Measurements from ENCODE around the gene MED13L. TPM values are rescaled to one million over a fixed set of nuclear protein-coding genes. Genes with fewer than 3 reads are reported as not detected.

MED13L gene
- total and polyA plus RNA-seq, 4 donors, result 7.9 to 94.0 (median 37.7) TPM

GRCh38 chr12:115932066-115932465 lies 345.4 kb downstream of the MED13L start:
- Histone ChIP-seq H3K4me3 (ENCODE audit: low read depth in 1 of 3, low read length in 3 of 3) (no peak overlapping the region), H3K4me1 (ENCODE audit: control insufficient read depth in 4 of 4, insufficient read depth in 4 of 4, low read length in 3 of 4) (no peaks in the 10 kb centered on the region), H3K36me3 (ENCODE audit: control insufficient read depth in 4 of 4, insufficient read depth in 3 of 4, low read depth in 1 of 4, low read length in 3 of 4) (no peaks in the 10 kb centered on the region), H3K27ac (ENCODE audit: low read depth in 1 of 2, low read length in 2 of 2) (no peak overlapping the region), H3K9ac (ENCODE audit: low read depth in 1 of 2, low read length in 2 of 2) (no peak overlapping the region), H3K27me3 (ENCODE audit: control insufficient read depth in 4 of 4, insufficient read depth in 4 of 4, low read length in 3 of 4) (no peaks in the 10 kb centered on the region), H3K9me3 (ENCODE audit: control insufficient read depth in 4 of 4, low read length in 3 of 4) (no peaks in the 10 kb centered on the region)
- DNase-seq (ENCODE audit: low spot score), result no peak
- 62% methylated on average over 1 of the region's 1 CpG for WGBS
- TF ChIP-seq FOXA2 (IDR thresholded peaks at IDR 0.05) (no peak), RXRA (IDR thresholded peaks at IDR 0.05) (no peak), FOXA1 (IDR thresholded peaks at IDR 0.05) (no peak), TAF1 (conservative IDR thresholded peaks at IDR 0.05) (no peak), YY1 (IDR thresholded peaks at IDR 0.05) (no peak), HNF4G (IDR thresholded peaks at IDR 0.05) (no peak), MAX (IDR thresholded peaks at IDR 0.05) (no peak), EGR1 (IDR thresholded peaks at IDR 0.05; ENCODE audit: low read depth in 2 of 2) (no peak), HNF4A (conservative IDR thresholded peaks at IDR 0.05) (no peak), ATF3 (IDR thresholded peaks at IDR 0.05) (no peak), SP1 (IDR thresholded peaks at IDR 0.05) (no peak), JUND (IDR thresholded peaks at IDR 0.05) (no peak), REST (IDR thresholded peaks at IDR 0.05) (no peak), NR2F2 (IDR thresholded peaks at IDR 0.05) (no peak), GABPA (IDR thresholded peaks at IDR 0.05 in 1 of 2, conservative IDR thresholded peaks at IDR 0.05 in 1 of 2) (no peak), RAD21 (IDR thresholded peaks at IDR 0.05) (no peak), ZBTB33 (IDR thresholded peaks at IDR 0.05) (no peak)
- TF ChIP-seq, protein P1, sequence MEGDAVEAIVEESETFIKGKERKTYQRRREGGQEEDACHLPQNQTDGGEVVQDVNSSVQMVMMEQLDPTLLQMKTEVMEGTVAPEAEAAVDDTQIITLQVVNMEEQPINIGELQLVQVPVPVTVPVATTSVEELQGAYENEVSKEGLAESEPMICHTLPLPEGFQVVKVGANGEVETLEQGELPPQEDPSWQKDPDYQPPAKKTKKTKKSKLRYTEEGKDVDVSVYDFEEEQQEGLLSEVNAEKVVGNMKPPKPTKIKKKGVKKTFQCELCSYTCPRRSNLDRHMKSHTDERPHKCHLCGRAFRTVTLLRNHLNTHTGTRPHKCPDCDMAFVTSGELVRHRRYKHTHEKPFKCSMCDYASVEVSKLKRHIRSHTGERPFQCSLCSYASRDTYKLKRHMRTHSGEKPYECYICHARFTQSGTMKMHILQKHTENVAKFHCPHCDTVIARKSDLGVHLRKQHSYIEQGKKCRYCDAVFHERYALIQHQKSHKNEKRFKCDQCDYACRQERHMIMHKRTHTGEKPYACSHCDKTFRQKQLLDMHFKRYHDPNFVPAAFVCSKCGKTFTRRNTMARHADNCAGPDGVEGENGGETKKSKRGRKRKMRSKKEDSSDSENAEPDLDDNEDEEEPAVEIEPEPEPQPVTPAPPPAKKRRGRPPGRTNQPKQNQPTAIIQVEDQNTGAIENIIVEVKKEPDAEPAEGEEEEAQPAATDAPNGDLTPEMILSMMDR (IDR thresholded peaks at IDR 0.05; ENCODE audit: low read depth, low read length, missing input control), result no peak
